CD4-positive, alpha-beta T cell (primary cell): Measurements from ENCODE around the gene TNS3. TPM values are rescaled to one million over a fixed set of nuclear protein-coding genes. Genes with fewer than 3 reads are reported as not detected.

Experiments
- ATAC-seq: fragments of 200-7000 bp; cut with Tn5 transposase; one replicate; pipeline ENCODE4 v1.10.0; 2022; ENCODE audit warnings: mild to moderate bottlenecking; ENCODE audit not compliant: poor library complexity
- CTCF ChIA-PET: fragments of 350-600 bp; sonication (Branson Sonifier 250); formaldehyde crosslinking; loops from one replicate; lab custom pipeline; 2021; ENCODE audit warnings: antibody characterized with exemption, inconsistent platforms; lab: Charles Lee
- POLR2A ChIA-PET: fragments of 350-600 bp; sonication (Branson Sonifier 250); formaldehyde crosslinking; loops from one replicate; lab custom pipeline; 2021; ENCODE audit warnings: antibody characterized with exemption, inconsistent platforms; lab: Charles Lee
- DNase-seq, 14 experiments: peaks; one replicate each; pipeline ENCODE4 v3.0.0-alpha.2; 2013 to 2020; ENCODE audit warnings: mixed read lengths in 2 of 14
- H3K27ac ChIP-seq, 2 donors: one replicate each; pipeline versions ENCODE4 v1.5.1 to v1.7.0; 2013; ENCODE audit warnings: low read length in 2 of 2, low read depth in 1 of 2, mild to moderate bottlenecking in 1 of 2
- H3K27me3 ChIP-seq, 2 experiments: 1 replicate in 1 of 2; 2 replicates in 1 of 2; pipeline versions ENCODE4 v1.6.1 to v1.7.0; 2013; ENCODE audit warnings: low read length in 2 of 2, control low read depth in 1 of 2, mild to moderate bottlenecking in 1 of 2, moderate library complexity in 1 of 2; ENCODE audit not compliant: insufficient read depth in 2 of 2, control insufficient read depth in 1 of 2
- H3K36me3 ChIP-seq: one replicate; pipeline ENCODE4 v1.6.1; 2013; ENCODE audit warnings: low read length, control low read depth; ENCODE audit not compliant: insufficient read depth
- H3K4me1 ChIP-seq: one replicate; pipeline ENCODE4 v1.6.1; 2013; ENCODE audit warnings: low read length, control low read depth; ENCODE audit not compliant: insufficient read depth
- H3K4me3 ChIP-seq: one replicate; pipeline ENCODE4 v1.5.1; 2013; ENCODE audit warnings: mild to moderate bottlenecking, low read length, moderate library complexity
- H3K9me3 ChIP-seq, 2 experiments: 1 replicate in 1 of 2; 2 replicates in 1 of 2; pipeline versions ENCODE4 v1.6.1 to v1.7.0; 2013; ENCODE audit warnings: low read length in 2 of 2, mild to moderate bottlenecking in 2 of 2, control low read depth in 1 of 2, moderate library complexity in 1 of 2; ENCODE audit not compliant: control insufficient read depth in 1 of 2, insufficient read depth in 1 of 2
- H3K27ac Mint-ChIP-seq: one replicate; pipeline ENCODE4 v1.8.0; 2020; ENCODE audit warnings: mixed read lengths
- H3K27me3 Mint-ChIP-seq: one replicate; pipeline ENCODE4 v1.8.0; 2021; ENCODE audit warnings: mixed read lengths
- H3K36me3 Mint-ChIP-seq: one replicate; pipeline ENCODE4 v1.8.0; 2021; ENCODE audit warnings: low read depth, mixed read lengths
- H3K4me1 Mint-ChIP-seq: one replicate; pipeline ENCODE4 v1.8.0; 2021; ENCODE audit warnings: low read depth, mixed read lengths
- H3K4me3 Mint-ChIP-seq: one replicate; pipeline ENCODE4 v1.8.0; 2020; ENCODE audit warnings: mild to moderate bottlenecking, mixed read lengths
- H3K9me3 Mint-ChIP-seq: one replicate; pipeline ENCODE4 v1.8.0; 2020; ENCODE audit warnings: mixed read lengths
- intact Hi-C, 2 experiments: fragments of 100-400 bp; cut with DNase I in 1 of 2; cut with micrococcal nuclease in 1 of 2; formaldehyde crosslinking; loops; one replicate each; pipeline versions ENCODE4 v1.15.1 to v1.9.0; 2023 to 2025; cut with DNase I, micrococcal nuclease
- total RNA-seq, 174 experiments: library from RNA in 2 of 174; stranded (reverse) in 2 of 174; gene quantifications; one replicate each; pipeline ENCODE4 v1.2.3 and lab custom pipeline; 2021 to 2026
- TF ChIP-seq, protein P1 (sequence below): fragments of 200-600 bp; IDR thresholded peaks from one replicate; pipeline ENCODE4 v1.8.0; 2022; ENCODE audit warnings: antibody characterized with exemption, mild to moderate bottlenecking

TNS3 gene
- total RNA-seq, 2 experiments from 2014 or later: 0.16 to 0.47 TPM

- no peaks in the 10 kb centered on the region for H3K4me1 ChIP-seq
- no peaks in the 10 kb centered on the region for H3K27me3 ChIP-seq
- CTCF ChIA-PET: no interaction called here
- Mint-ChIP-seq H3K4me3 (no peak overlapping the region), H3K27me3 (no peaks in the 10 kb centered on the region), H3K27ac (no peak overlapping the region), H3K36me3 (no peaks in the 10 kb centered on the region), H3K9me3 (no peaks in the 10 kb centered on the region), H3K4me1 (no peaks in the 10 kb centered on the region)
- ATAC-seq (no peak), DNase-seq (no peak)
- intact Hi-C loops: no loop called here
- TF ChIP-seq, protein P1, sequence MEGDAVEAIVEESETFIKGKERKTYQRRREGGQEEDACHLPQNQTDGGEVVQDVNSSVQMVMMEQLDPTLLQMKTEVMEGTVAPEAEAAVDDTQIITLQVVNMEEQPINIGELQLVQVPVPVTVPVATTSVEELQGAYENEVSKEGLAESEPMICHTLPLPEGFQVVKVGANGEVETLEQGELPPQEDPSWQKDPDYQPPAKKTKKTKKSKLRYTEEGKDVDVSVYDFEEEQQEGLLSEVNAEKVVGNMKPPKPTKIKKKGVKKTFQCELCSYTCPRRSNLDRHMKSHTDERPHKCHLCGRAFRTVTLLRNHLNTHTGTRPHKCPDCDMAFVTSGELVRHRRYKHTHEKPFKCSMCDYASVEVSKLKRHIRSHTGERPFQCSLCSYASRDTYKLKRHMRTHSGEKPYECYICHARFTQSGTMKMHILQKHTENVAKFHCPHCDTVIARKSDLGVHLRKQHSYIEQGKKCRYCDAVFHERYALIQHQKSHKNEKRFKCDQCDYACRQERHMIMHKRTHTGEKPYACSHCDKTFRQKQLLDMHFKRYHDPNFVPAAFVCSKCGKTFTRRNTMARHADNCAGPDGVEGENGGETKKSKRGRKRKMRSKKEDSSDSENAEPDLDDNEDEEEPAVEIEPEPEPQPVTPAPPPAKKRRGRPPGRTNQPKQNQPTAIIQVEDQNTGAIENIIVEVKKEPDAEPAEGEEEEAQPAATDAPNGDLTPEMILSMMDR: no peak
- no peak overlapping the region for H3K4me3 ChIP-seq
- H3K36me3 ChIP-seq: no peaks in the 10 kb centered on the region
- H3K9me3 ChIP-seq: peaks cover 0 to 22% of the 10 kb centered on the region in 2 experiments
- POLR2A ChIA-PET: no interaction called here
- no peak overlapping the region for H3K27ac ChIP-seq
Measured at GRCh38 chr7:47452295-47452694, 129.6 kb downstream of the TNS3 start.

- Histone ChIP-seq H3K4me3 (no peak overlapping the region), H3K36me3 (no peaks in the 10 kb centered on the region), H3K27ac (no peak overlapping the region), H3K9me3 (peaks cover 0 to 24% of the 10 kb centered on the region in 2 experiments), H3K27me3 (no peaks in the 10 kb centered on the region), H3K4me1 (no peaks in the 10 kb centered on the region)
- ChIA-PET POLR2A (no interaction called here), CTCF (no interaction called here)
- H3K27me3 Mint-ChIP-seq: no peaks in the 10 kb centered on the region
- H3K36me3 Mint-ChIP-seq: no peaks in the 10 kb centered on the region
- H3K27ac Mint-ChIP-seq: no peak overlapping the region
- H3K4me1 Mint-ChIP-seq: no peaks in the 10 kb centered on the region
- ATAC-seq (no peak), DNase-seq (no peak)
- intact Hi-C loops: no loop called here
- H3K4me3 Mint-ChIP-seq: no peak overlapping the region
- no peaks in the 10 kb centered on the region for H3K9me3 Mint-ChIP-seq
- TF ChIP-seq, protein P1: no peak
Measured at GRCh38 chr7:47451851-47452205, 130.1 kb downstream of the TNS3 start.

GRCh38 chr7:47449810-47450590, 131.9 kb downstream of the TNS3 start:
- Mint-ChIP-seq H3K27ac (no peak overlapping the region), H3K27me3 (no peaks in the 10 kb centered on the region), H3K4me3 (no peak overlapping the region), H3K9me3 (no peaks in the 10 kb centered on the region), H3K4me1 (no peaks in the 10 kb centered on the region), H3K36me3 (no peaks in the 10 kb centered on the region)
- Histone ChIP-seq H3K36me3 (no peaks in the 10 kb centered on the region), H3K27ac (no peak overlapping the region), H3K9me3 (peaks cover 0 to 24% of the 10 kb centered on the region in 2 experiments), H3K4me1 (no peaks in the 10 kb centered on the region), H3K4me3 (no peak overlapping the region), H3K27me3 (no peaks in the 10 kb centered on the region)
- TF ChIP-seq, protein P1: no peak
- CTCF ChIA-PET: no interaction called here
- ATAC-seq: no peak
- intact Hi-C loops: no loop called here
- POLR2A ChIA-PET: no interaction called here
- DNase-seq: no peak
